ENCODE results near the gene GPHN. TPM values are rescaled to one million over a fixed set of nuclear protein-coding genes. Genes with fewer than 3 reads are reported as not detected.

GPHN gene
- total and polyA plus RNA-seq, 4 donors, result 9.1 to 57.6 (median 33.9) TPM

- WGBS, 2 donors, result 3 to 18% methylated on average over 1 of the region's 1 CpG
- no peaks in the 10 kb centered on the region for H3K27me3 ChIP-seq (ENCODE audit: control insufficient read depth in 3 of 3, insufficient read depth in 3 of 3, low read length in 2 of 3)
- H3K36me3 ChIP-seq (ENCODE audit: control insufficient read depth in 4 of 4, insufficient read depth in 4 of 4, low read length in 4 of 4), result no peaks in the 10 kb centered on the region
- H3K9ac ChIP-seq (ENCODE audit: insufficient read depth in 1 of 2, low read length in 2 of 2), result no peak overlapping the region
- peaks cover 0 to 13% (median 9%) of the 10 kb centered on the region in 5 donors for H3K4me1 ChIP-seq (ENCODE audit: control insufficient read depth in 5 of 5, insufficient read depth in 5 of 5, low read length in 5 of 5)
- H3K27ac ChIP-seq (ENCODE audit: low read depth in 1 of 2, low read length in 1 of 2), result no peak overlapping the region
- ATAC-seq (ENCODE audit: insufficient read depth, low FRiP score), result no peak
- H3K4me3 ChIP-seq, result no peak overlapping the region
- no peaks in the 10 kb centered on the region for H3K9me3 ChIP-seq (ENCODE audit: control insufficient read depth in 4 of 4, insufficient read depth in 3 of 4, low read length in 3 of 4)
- TF ChIP-seq, protein P1, sequence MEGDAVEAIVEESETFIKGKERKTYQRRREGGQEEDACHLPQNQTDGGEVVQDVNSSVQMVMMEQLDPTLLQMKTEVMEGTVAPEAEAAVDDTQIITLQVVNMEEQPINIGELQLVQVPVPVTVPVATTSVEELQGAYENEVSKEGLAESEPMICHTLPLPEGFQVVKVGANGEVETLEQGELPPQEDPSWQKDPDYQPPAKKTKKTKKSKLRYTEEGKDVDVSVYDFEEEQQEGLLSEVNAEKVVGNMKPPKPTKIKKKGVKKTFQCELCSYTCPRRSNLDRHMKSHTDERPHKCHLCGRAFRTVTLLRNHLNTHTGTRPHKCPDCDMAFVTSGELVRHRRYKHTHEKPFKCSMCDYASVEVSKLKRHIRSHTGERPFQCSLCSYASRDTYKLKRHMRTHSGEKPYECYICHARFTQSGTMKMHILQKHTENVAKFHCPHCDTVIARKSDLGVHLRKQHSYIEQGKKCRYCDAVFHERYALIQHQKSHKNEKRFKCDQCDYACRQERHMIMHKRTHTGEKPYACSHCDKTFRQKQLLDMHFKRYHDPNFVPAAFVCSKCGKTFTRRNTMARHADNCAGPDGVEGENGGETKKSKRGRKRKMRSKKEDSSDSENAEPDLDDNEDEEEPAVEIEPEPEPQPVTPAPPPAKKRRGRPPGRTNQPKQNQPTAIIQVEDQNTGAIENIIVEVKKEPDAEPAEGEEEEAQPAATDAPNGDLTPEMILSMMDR (IDR thresholded peaks at IDR 0.05; ENCODE audit: control extremely low read depth, extremely low read depth), result no peak
- DNase-seq, result peak; percentile 73 to 88 (median 83)
These were observed 116.5 kb downstream of the GPHN start for GRCh38 chr14:66624336-66624937.

DNA sequence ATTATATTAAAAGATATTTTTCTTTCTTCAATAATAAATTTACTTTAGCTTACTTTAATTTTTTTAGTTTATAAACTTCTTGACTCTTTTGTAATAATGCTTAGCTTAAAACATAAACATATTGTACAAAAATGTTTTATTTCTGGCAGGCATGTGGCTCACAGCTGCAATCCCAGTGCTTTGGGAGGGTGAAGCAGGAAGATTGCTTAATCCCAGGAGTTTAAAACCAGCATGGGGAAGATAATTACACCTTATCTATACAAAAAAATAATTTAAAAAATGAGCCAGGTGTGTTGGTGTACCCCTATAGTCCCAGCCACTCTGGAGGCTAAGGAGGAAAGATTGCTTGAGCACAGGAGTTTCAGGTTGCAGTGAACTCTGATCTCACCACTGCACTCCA lies 120.7 kb downstream of the GPHN start:
- H3K9me3 ChIP-seq (ENCODE audit: control insufficient read depth in 4 of 4, insufficient read depth in 3 of 4, low read length in 3 of 4), result no peaks in the 10 kb centered on the region
- no peak overlapping the region for H3K9ac ChIP-seq (ENCODE audit: insufficient read depth in 1 of 2, low read length in 2 of 2)
- H3K27me3 ChIP-seq (ENCODE audit: control insufficient read depth in 3 of 3, insufficient read depth in 3 of 3, low read length in 2 of 3), result no peaks in the 10 kb centered on the region
- H3K4me1 ChIP-seq (ENCODE audit: control insufficient read depth in 5 of 5, insufficient read depth in 5 of 5, low read length in 5 of 5), result peaks cover 0 to 13% (median 6%) of the 10 kb centered on the region in 5 donors
- DNase-seq (peak; percentile 24 to 78 (median 57)), ATAC-seq (ENCODE audit: insufficient read depth, low FRiP score) (no peak)
- TF ChIP-seq, protein P1 (IDR thresholded peaks at IDR 0.05; ENCODE audit: control extremely low read depth, extremely low read depth), result no peak
- no peak overlapping the region for H3K27ac ChIP-seq (ENCODE audit: low read depth in 1 of 2, low read length in 1 of 2)
- H3K4me3 ChIP-seq, result no peak overlapping the region
- no peaks in the 10 kb centered on the region for H3K36me3 ChIP-seq (ENCODE audit: control insufficient read depth in 4 of 4, insufficient read depth in 4 of 4, low read length in 4 of 4)

GRCh38 chr14:66629499-66629898 lies 121.6 kb downstream of the GPHN start:
- DNase-seq (no peak), ATAC-seq (ENCODE audit: insufficient read depth, low FRiP score) (no peak)
- no peak overlapping the region for H3K27ac ChIP-seq (ENCODE audit: low read depth in 1 of 2, low read length in 1 of 2)
- TF ChIP-seq, protein P1 (IDR thresholded peaks at IDR 0.05; ENCODE audit: control extremely low read depth, extremely low read depth), result no peak
- no peak overlapping the region for H3K9ac ChIP-seq (ENCODE audit: insufficient read depth in 1 of 2, low read length in 2 of 2)
- H3K9me3 ChIP-seq (ENCODE audit: control insufficient read depth in 4 of 4, insufficient read depth in 3 of 4, low read length in 3 of 4), result peaks cover 0 to 3% (median 0%) of the 10 kb centered on the region in 4 donors
- peaks cover 0 to 9% (median 5%) of the 10 kb centered on the region in 5 donors for H3K4me1 ChIP-seq (ENCODE audit: control insufficient read depth in 5 of 5, insufficient read depth in 5 of 5, low read length in 5 of 5)
- H3K36me3 ChIP-seq (ENCODE audit: control insufficient read depth in 4 of 4, insufficient read depth in 4 of 4, low read length in 4 of 4), result no peaks in the 10 kb centered on the region
- no peaks in the 10 kb centered on the region for H3K27me3 ChIP-seq (ENCODE audit: control insufficient read depth in 3 of 3, insufficient read depth in 3 of 3, low read length in 2 of 3)
- H3K4me3 ChIP-seq, result no peak overlapping the region

DNA sequence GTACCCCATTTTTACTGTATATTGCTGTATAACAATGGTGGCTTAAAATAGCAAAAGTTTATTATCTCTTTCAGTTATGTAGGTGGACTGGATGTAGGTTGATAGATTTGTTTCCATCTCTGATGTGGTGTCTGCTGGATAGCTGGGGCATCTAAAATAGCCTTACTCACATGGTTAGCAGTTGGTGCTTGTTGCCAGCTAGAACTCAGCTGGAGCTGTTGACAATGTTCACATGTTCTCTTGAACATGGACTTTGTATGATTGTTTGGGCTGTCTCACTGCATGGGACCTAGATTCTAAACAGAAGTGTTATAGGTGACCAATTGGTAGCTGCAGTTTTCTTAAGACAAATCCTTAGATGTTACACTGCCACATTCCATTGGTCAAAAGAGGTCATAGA lies 126.9 kb downstream of the GPHN start:
- DNase-seq, result peak in 1 of 3 donors; percentile 22
- Histone ChIP-seq H3K9ac (ENCODE audit: insufficient read depth in 1 of 2, low read length in 2 of 2) (no peak overlapping the region), H3K27ac (ENCODE audit: low read depth in 1 of 2, low read length in 1 of 2) (no peak overlapping the region), H3K4me1 (ENCODE audit: control insufficient read depth in 5 of 5, insufficient read depth in 5 of 5, low read length in 5 of 5) (peaks cover 0 to 5% (median 0%) of the 10 kb centered on the region in 5 donors), H3K9me3 (ENCODE audit: control insufficient read depth in 4 of 4, insufficient read depth in 3 of 4, low read length in 3 of 4) (peaks cover 0 to 3% (median 0%) of the 10 kb centered on the region in 4 donors), H3K4me3 (no peak overlapping the region), H3K27me3 (ENCODE audit: control insufficient read depth in 3 of 3, insufficient read depth in 3 of 3, low read length in 2 of 3) (no peaks in the 10 kb centered on the region), H3K36me3 (ENCODE audit: control insufficient read depth in 4 of 4, insufficient read depth in 4 of 4, low read length in 4 of 4) (no peaks in the 10 kb centered on the region)
- TF ChIP-seq, protein P1 (IDR thresholded peaks at IDR 0.05; ENCODE audit: control extremely low read depth, extremely low read depth), result no peak
- ATAC-seq (ENCODE audit: insufficient read depth, low FRiP score), result no peak

Measured in lung (tissue), 12 donors.